ENCODE measurements around the gene COX8A. TPM values are rescaled to one million over a fixed set of nuclear protein-coding genes. Genes with fewer than 3 reads are reported as not detected.

Gene COX8A
- total and polyA plus RNA-seq, 10 donors, result 181 to 698 (median 324) TPM

DNA sequence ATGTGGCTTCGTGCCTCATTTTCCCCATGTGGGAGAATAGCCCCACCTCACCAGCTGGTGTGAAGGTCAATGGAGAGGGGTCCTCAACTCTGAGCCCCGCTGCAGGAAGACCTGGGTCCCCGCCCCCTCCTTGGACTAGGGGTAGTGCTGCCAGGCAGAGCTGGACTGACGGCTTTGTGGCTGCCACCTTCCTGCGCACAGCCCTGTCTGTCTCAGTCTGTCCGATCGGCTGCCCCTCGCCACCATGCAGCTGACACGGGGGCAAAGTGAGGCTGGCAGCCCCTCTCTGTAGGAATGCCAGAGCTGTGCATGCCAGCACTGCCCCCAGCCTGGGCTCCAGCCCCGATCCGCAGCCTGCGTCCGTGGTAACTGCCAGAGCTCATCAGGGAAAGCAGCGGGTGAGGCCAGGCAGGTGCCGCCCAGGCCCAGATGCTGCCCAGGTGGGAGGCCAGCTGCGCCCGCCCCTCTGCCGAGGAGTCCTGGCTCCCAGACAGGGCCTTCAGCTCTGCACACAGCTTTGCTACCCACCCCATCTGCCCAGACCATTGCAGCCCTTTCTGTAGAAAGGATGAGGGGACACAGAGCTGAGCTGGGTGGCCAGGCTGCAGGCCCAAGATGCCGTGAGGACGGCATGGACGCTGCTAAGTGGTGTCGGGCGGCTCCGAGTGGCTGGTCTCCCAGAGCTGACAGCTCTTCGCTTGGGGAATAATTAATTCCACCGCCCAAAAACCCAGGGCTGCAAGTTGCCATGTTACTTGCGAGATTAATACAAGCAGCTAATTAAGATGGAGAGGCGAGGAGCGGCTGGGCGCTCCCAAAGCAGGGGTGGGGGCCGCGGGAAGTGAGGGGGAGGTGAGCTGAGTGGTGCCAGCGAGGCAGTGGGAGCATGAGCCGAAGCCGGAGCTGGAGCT lies 41.8 kb downstream of the COX8A start:
- Histone ChIP-seq H3K4me3 (no peak overlapping the region), H3K4me1 (no peaks in the 10 kb centered on the region), H3K36me3 (no peaks in the 10 kb centered on the region), H3K27ac (no peak overlapping the region), H3K27me3 (replicated peaks in 1 of 7) (no peaks in the 10 kb centered on the region), H3K9me3 (no peaks in the 10 kb centered on the region)
- TF ChIP-seq CTCF (IDR thresholded peaks at IDR 0.05 in 8 of 11, conservative IDR thresholded peaks at IDR 0.05 in 3 of 11) (no peak), POLR2AphosphoS5 (IDR thresholded peaks at IDR 0.05) (no peak), POLR2A (IDR thresholded peaks at IDR 0.05) (no peak)
- 88 to 93% (median 91%) methylated on average over 31 to 35 of the region's 35 CpGs for WGBS, 5 donors
- peak; percentile 62 for DNase-seq
- intact Hi-C loops (cut with DNase I; ENCODE audit: low total_unique reads), result no loop called here

DNA sequence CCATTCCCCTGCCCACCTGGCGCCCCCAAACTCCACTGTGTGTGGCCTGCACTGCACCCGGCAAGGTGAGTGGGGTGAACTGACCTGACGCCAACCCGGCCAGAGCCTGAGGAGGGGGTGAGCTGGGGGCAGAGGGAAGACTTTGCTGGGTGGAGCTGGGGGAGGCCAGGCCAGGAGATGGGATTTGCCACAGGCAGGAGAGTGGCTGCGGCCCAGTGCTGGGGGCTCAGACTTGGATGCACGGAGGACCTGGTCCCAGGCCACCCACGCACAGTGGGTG lies 43.5 kb downstream of the COX8A start:
- H3K4me3 ChIP-seq, result no peak overlapping the region
- H3K4me1 ChIP-seq, result no peaks in the 10 kb centered on the region
- intact Hi-C loops (cut with DNase I; ENCODE audit: low total_unique reads), result no loop called here
- H3K36me3 ChIP-seq, result no peaks in the 10 kb centered on the region
- H3K27me3 ChIP-seq (replicated peaks in 1 of 7), result no peaks in the 10 kb centered on the region
- no peak for DNase-seq
- no peaks in the 10 kb centered on the region for H3K9me3 ChIP-seq
- 92 to 97% (median 95%) methylated on average over 5 to 7 of the region's 7 CpGs for WGBS, 5 donors
- no peak for TF ChIP-seq POLR2A (IDR thresholded peaks at IDR 0.05)
- no peak for TF ChIP-seq POLR2AphosphoS5 (IDR thresholded peaks at IDR 0.05)
- no peak for TF ChIP-seq CTCF (IDR thresholded peaks at IDR 0.05 in 8 of 11, conservative IDR thresholded peaks at IDR 0.05 in 3 of 11)
- no peak overlapping the region for H3K27ac ChIP-seq

DNA sequence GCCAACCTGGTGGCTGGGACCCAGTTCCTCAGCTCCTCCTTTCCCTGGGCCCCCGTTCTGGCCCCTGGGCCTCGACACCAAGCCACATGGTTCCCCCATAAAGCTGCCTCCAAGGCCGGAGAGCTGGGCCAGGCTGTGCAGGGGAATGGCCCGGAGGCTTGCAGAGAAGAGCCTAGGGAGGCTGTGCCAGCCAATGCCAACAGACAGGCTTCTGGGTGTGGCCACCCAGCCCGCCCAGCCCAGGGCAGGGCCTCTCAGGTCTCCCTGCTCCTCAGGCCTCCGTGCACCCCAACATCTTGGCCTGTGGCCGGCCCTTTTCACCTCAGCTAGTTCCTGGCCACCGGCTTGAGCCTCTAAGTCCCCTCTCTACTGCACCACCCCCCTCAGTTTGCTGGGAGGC lies 43.9 kb downstream of the COX8A start:
- no peak overlapping the region for H3K27ac ChIP-seq
- 71 to 95% (median 87%) methylated on average over 2 to 8 of the region's 8 CpGs for WGBS, 5 donors
- H3K4me1 ChIP-seq, result no peaks in the 10 kb centered on the region
- H3K27me3 ChIP-seq (replicated peaks in 1 of 7), result no peaks in the 10 kb centered on the region
- no peak for DNase-seq
- no peaks in the 10 kb centered on the region for H3K36me3 ChIP-seq
- TF ChIP-seq POLR2A (IDR thresholded peaks at IDR 0.05), result no peak
- no peak for TF ChIP-seq POLR2AphosphoS5 (IDR thresholded peaks at IDR 0.05)
- TF ChIP-seq CTCF (IDR thresholded peaks at IDR 0.05 in 8 of 11, conservative IDR thresholded peaks at IDR 0.05 in 3 of 11), result no peak
- intact Hi-C loops (cut with DNase I; ENCODE audit: low total_unique reads), result no loop called here
- H3K9me3 ChIP-seq, result no peaks in the 10 kb centered on the region
- no peak overlapping the region for H3K4me3 ChIP-seq

DNA sequence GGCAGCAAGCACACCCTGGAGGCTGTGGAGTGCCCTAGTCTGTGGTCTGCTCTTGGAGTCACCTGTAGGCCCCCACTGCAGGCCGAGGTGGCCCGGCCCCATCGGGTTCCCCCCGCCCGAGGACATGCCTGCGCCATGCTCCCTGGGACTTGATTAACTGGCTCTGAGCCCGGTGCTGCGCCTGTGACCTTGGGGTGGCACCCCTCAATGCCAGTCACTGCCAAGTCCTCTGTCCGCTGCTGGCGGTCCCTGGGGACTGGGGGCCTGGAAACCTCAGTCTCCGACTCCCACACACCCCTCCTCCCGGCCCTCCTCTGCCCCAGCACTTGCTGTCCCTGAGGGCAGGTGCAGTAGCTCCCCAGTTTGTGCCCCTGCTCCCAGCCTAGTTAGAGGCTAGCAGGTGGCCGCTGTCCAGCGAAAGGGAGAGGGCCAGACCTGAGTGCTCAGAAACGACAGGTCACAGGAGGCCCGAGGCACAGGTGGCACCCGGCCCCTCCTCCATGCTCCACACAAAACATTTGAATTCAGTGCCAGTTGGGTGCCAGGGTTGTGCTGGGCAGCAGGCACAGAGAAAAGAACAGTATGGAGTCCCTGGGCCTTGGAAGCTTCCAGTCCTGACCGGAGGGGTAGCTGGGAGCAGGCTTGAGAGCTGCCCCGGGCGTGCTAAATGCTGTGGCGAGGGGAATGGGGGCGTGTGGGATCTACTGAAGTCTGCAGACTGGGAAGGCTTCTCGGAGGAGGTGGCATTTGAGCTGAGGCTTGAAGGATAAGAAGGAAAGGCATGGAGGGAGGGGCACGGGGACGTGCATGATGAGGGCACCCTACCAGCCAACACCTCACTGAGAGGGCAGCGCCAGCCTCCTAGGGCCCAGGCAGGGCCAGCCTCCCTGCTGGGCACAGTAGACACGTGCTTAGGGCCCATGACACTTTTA lies 45.0 kb downstream of the COX8A start:
- Histone ChIP-seq H3K27me3 (replicated peaks in 1 of 7) (no peaks in the 10 kb centered on the region), H3K4me1 (no peaks in the 10 kb centered on the region), H3K36me3 (no peaks in the 10 kb centered on the region), H3K9me3 (no peaks in the 10 kb centered on the region), H3K4me3 (no peak overlapping the region), H3K27ac (no peak overlapping the region)
- no peak for DNase-seq
- 84 to 94% (median 88%) methylated on average over 14 to 27 of the region's 27 CpGs for WGBS, 5 donors
- TF ChIP-seq POLR2A (IDR thresholded peaks at IDR 0.05), result no peak
- TF ChIP-seq POLR2AphosphoS5 (IDR thresholded peaks at IDR 0.05), result no peak
- no peak for TF ChIP-seq CTCF (IDR thresholded peaks at IDR 0.05 in 8 of 11, conservative IDR thresholded peaks at IDR 0.05 in 3 of 11)
- intact Hi-C loops (cut with DNase I; ENCODE audit: low total_unique reads), result no loop called here
